Naive thymus-derived CD4-positive, alpha-beta T cell (primary cell): Measurements from ENCODE around the gene SLC4A4. TPM values are rescaled to one million over a fixed set of nuclear protein-coding genes. Genes with fewer than 3 reads are reported as not detected.

Experiments used
- ATAC-seq: fragments of 150-1000 bp; cut with Tn5 transposase; 2 replicates; pipeline ENCODE4 v1.10.0; 2021; ENCODE audit warnings: mild to moderate bottlenecking, moderate library complexity
- CTCF ChIA-PET: fragments of 350-600 bp; sonication (Branson Sonifier 250); formaldehyde crosslinking; loops from one replicate; lab custom pipeline; 2021; ENCODE audit warnings: antibody characterized with exemption; lab: Charles Lee
- POLR2A ChIA-PET: fragments of 350-600 bp; sonication (Branson Sonifier 250); formaldehyde crosslinking; loops from one replicate; lab custom pipeline; 2021; ENCODE audit warnings: antibody characterized with exemption, inconsistent platforms; lab: Charles Lee
- DNase-seq, 9 donors: peaks; one replicate each; pipeline versions ENCODE4 v3.0.0 to v3.0.0-alpha.2; 2020 to 2022; ENCODE audit warnings: mixed read lengths in 1 of 9
- H3K27ac ChIP-seq: one replicate; pipeline ENCODE4 v1.7.0; 2013; ENCODE audit warnings: mild to moderate bottlenecking, low read depth, low read length, moderate library complexity
- H3K27me3 ChIP-seq, 2 donors: one replicate each; pipeline ENCODE4 v1.7.0; 2013; ENCODE audit warnings: low read length in 2 of 2, mild to moderate bottlenecking in 2 of 2, moderate library complexity in 2 of 2; ENCODE audit not compliant: control insufficient read depth in 2 of 2, insufficient read depth in 2 of 2
- H3K36me3 ChIP-seq, 3 experiments: 1 replicate in 2 of 3; 2 replicates in 1 of 3; pipeline ENCODE4 v1.7.0; 2013; ENCODE audit warnings: low read length in 3 of 3, mild to moderate bottlenecking in 3 of 3, moderate library complexity in 1 of 3; ENCODE audit not compliant: insufficient read depth in 3 of 3, control insufficient read depth in 2 of 3
- H3K4me1 ChIP-seq, 2 donors: one replicate each; pipeline ENCODE4 v1.7.0; 2013; ENCODE audit warnings: low read length in 2 of 2, mild to moderate bottlenecking in 2 of 2, moderate library complexity in 1 of 2; ENCODE audit not compliant: control insufficient read depth in 2 of 2, insufficient read depth in 2 of 2
- H3K4me3 ChIP-seq: 2 replicates; pipeline ENCODE4 v1.7.0; 2013; ENCODE audit warnings: mild to moderate bottlenecking, low read length
- H3K9me3 ChIP-seq, 3 experiments: 1 replicate in 2 of 3; 2 replicates in 1 of 3; pipeline ENCODE4 v1.7.0; 2013; ENCODE audit warnings: low read length in 3 of 3; ENCODE audit not compliant: control insufficient read depth in 2 of 3
- H3K27ac Mint-ChIP-seq, 9 donors: one replicate each; pipeline ENCODE4 v1.8.0; 2020 to 2022; ENCODE audit warnings: mixed read lengths in 9 of 9, mild to moderate bottlenecking in 8 of 9, moderate library complexity in 5 of 9, inconsistent platforms in 2 of 9
- H3K27me3 Mint-ChIP-seq, 5 donors: one replicate each; pipeline ENCODE4 v1.8.0; 2021 to 2022; ENCODE audit warnings: mixed read lengths in 5 of 5, mild to moderate bottlenecking in 1 of 5
- H3K36me3 Mint-ChIP-seq, 5 donors: one replicate each; pipeline ENCODE4 v1.8.0; 2020 to 2022; ENCODE audit warnings: mixed read lengths in 5 of 5, mild to moderate bottlenecking in 3 of 5, inconsistent platforms in 1 of 5
- H3K4me1 Mint-ChIP-seq, 7 donors: one replicate each; pipeline ENCODE4 v1.8.0; 2020 to 2022; ENCODE audit warnings: mixed read lengths in 7 of 7, mild to moderate bottlenecking in 3 of 7, inconsistent platforms in 1 of 7
- H3K4me3 Mint-ChIP-seq, 10 donors: one replicate each; pipeline ENCODE4 v1.8.0; 2020 to 2022; ENCODE audit warnings: mild to moderate bottlenecking in 10 of 10, mixed read lengths in 10 of 10, moderate library complexity in 6 of 10, inconsistent platforms in 2 of 10
- H3K9me3 Mint-ChIP-seq, 11 donors: one replicate each; pipeline ENCODE4 v1.8.0; 2020 to 2022; ENCODE audit warnings: mixed read lengths in 11 of 11, mild to moderate bottlenecking in 4 of 11, inconsistent platforms in 1 of 11, moderate library complexity in 1 of 11
- intact Hi-C, 2 donors: fragments of 100-400 bp; cut with micrococcal nuclease; formaldehyde crosslinking; loops; one replicate each; pipeline ENCODE4 v1.15.1; 2023
- polyA plus RNA-seq, 2 donors: library from polyadenylated mRNA; unstranded; fragments of 300-500 nt; fragmentation: Illumina TruSeq; gene quantifications; one replicate each; pipeline ENCODE4 v1.2.3, GENCODE V29; 2021
- total RNA-seq, 6 experiments: library from RNA in 5 of 6; stranded (reverse) in 5 of 6; gene quantifications; 1 replicate in 5 of 6; 2 replicates in 1 of 6; pipeline ENCODE4 v1.2.3 and lab custom pipeline; 2021 to 2026

SLC4A4 gene
- total and polyA plus RNA-seq, 7 experiments from 2014 or later: 0.36 to 2.7 (median 1.2) TPM; not detected in 4

DNA sequence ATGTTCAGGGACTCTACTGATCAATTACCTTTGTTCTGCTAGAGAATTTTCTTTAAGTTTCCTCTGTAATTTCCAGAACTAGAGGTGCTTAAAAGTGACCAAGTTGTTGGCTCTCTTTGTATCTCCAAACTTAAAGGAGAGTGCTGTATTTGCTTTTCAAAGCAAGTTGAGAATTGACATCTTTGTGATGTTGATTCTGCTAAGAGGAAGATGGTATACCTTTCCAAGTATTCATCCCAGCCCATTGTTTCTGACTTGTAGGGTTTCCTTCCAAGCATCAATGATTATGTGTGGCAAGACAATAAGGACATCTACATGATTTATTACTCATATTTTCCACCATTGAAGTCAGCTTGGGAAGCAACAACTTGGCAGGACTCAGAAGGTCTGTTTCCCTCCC is 254.5 kb downstream of the SLC4A4 start:
- Histone ChIP-seq H3K4me1 (no peaks in the 10 kb centered on the region), H3K4me3 (no peak overlapping the region), H3K36me3 (no peaks in the 10 kb centered on the region), H3K27ac (no peak overlapping the region), H3K9me3 (no peaks in the 10 kb centered on the region), H3K27me3 (no peaks in the 10 kb centered on the region)
- no peaks in the 10 kb centered on the region for H3K36me3 Mint-ChIP-seq
- ChIA-PET CTCF (interaction anchor here (0.5 to 0.6 kb wide), 2 partner anchors 45 to 264 kb away, joined by 3 read pairs; no protein-coding TSS in a partner anchor), POLR2A (no interaction called here)
- peaks cover 0 to 7% (median 4%) of the 10 kb centered on the region in 5 donors for H3K27me3 Mint-ChIP-seq
- ATAC-seq (no peak), DNase-seq (no peak)
- intact Hi-C loops: no loop called here
- H3K9me3 Mint-ChIP-seq: peaks cover 2 to 20% (median 4%) of the 10 kb centered on the region in 11 donors
- no peak overlapping the region for H3K27ac Mint-ChIP-seq
- H3K4me1 Mint-ChIP-seq: no peaks in the 10 kb centered on the region
- H3K4me3 Mint-ChIP-seq: no peak overlapping the region

DNA sequence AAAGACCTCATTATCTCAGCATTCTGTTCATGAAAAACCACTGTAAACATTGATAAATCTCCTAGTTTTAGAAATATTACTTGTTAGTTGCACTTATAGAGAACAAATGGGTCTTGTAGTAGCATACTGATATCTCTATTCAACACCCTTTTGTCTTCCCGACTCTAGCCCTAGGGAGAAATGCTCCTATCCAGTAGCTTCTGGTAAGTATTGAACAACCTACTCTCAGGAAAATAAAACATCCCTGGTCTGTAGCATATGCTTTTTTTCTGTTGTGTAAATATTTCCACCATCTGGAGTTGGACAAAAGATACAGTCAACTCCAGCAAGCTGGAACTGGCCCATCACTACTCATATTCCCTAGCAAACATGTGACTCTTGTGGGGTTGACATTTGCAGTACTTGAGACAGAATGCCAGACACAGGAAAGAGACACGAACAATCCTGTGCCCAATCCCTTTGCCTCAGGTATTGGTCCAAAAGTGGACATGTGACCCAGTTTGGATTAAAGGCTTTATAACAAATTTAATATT is 256.8 kb downstream of the SLC4A4 start:
- H3K27ac ChIP-seq: no peak overlapping the region
- H3K4me3 ChIP-seq: no peak overlapping the region
- ATAC-seq (no peak), DNase-seq (no peak)
- Mint-ChIP-seq H3K4me3 (no peak overlapping the region), H3K9me3 (peaks cover 0 to 5% (median 0%) of the 10 kb centered on the region in 11 donors), H3K4me1 (no peaks in the 10 kb centered on the region), H3K36me3 (no peaks in the 10 kb centered on the region), H3K27me3 (peaks cover 0 to 10% (median 6%) of the 10 kb centered on the region in 5 donors), H3K27ac (no peak overlapping the region)
- POLR2A ChIA-PET: no interaction called here
- H3K4me1 ChIP-seq: no peaks in the 10 kb centered on the region
- H3K36me3 ChIP-seq: no peaks in the 10 kb centered on the region
- H3K9me3 ChIP-seq: no peaks in the 10 kb centered on the region
- CTCF ChIA-PET: no interaction called here
- no peaks in the 10 kb centered on the region for H3K27me3 ChIP-seq
- intact Hi-C loops: no loop called here

DNA sequence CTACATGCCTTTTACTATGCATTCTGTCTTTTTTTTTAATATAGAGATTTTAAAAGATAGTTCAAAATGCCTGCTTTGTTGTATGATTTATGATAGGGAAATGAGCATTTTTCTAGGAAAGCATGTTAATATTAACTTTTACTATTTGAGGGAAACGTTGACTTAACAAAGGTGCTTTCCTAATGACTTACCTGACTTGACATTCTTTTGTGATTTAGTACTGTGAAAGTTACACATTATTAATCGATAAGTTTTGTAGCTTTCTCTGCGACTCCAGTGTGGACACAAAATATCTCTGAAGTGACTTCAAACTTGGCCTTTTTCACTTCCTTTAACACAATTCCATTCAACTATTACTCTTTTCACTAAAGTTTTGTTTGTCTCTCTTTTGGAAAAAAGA is 260.8 kb downstream of the SLC4A4 start:
- ChIA-PET CTCF (no interaction called here), POLR2A (no interaction called here)
- H3K9me3 Mint-ChIP-seq: peaks cover 0 to 2% (median 0%) of the 10 kb centered on the region in 11 donors
- H3K4me3 Mint-ChIP-seq: no peak overlapping the region
- ATAC-seq (no peak), DNase-seq (no peak)
- H3K4me1 Mint-ChIP-seq: no peaks in the 10 kb centered on the region
- H3K4me3 ChIP-seq: no peak overlapping the region
- H3K27ac ChIP-seq: no peak overlapping the region
- H3K27me3 ChIP-seq: no peaks in the 10 kb centered on the region
- no peaks in the 10 kb centered on the region for H3K36me3 Mint-ChIP-seq
- no peaks in the 10 kb centered on the region for H3K36me3 ChIP-seq
- no peak overlapping the region for H3K27ac Mint-ChIP-seq
- no peaks in the 10 kb centered on the region for H3K4me1 ChIP-seq
- H3K9me3 ChIP-seq: no peaks in the 10 kb centered on the region
- intact Hi-C loops: no loop called here
- peaks cover 0 to 12% (median 6%) of the 10 kb centered on the region in 5 donors for H3K27me3 Mint-ChIP-seq

DNA sequence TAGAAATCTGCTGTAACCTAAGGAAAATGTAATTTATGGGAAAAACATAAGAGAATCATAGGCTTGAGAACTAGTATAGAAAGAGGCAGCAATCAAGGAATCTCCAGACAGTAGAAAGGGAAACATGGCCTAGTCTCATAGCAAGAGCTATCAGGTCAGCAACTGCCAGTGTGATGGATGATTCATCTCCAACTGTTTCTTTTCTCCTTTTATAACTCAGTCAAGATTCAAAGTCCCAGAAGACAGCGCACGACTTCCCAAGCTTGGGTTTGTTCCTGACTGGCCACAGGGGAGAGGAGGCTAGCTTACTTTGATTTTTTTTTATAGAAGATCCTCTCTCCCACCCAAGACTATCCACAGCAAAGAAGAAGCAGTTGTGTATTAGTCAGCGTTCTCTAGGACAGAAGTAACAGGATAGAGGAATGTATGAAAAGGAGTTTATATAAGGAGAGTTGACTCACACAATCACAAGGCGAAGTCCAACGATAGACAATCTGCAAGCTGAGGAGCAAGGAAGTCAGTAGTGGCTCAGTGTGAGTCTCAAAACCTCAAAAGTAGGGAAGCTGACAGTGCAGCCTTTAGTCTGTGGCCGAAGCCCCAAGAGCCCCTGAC is 263.6 kb downstream of the SLC4A4 start:
- peaks cover 0 to 4% (median 1%) of the 10 kb centered on the region in 11 donors for H3K9me3 Mint-ChIP-seq
- H3K27ac Mint-ChIP-seq: no peak overlapping the region
- DNase-seq: no peak
- Histone ChIP-seq H3K4me1 (no peaks in the 10 kb centered on the region), H3K4me3 (no peak overlapping the region), H3K27me3 (no peaks in the 10 kb centered on the region), H3K9me3 (no peaks in the 10 kb centered on the region), H3K27ac (no peak overlapping the region), H3K36me3 (no peaks in the 10 kb centered on the region)
- CTCF ChIA-PET: no interaction called here
- H3K27me3 Mint-ChIP-seq: peaks cover 0 to 14% (median 9%) of the 10 kb centered on the region in 5 donors
- no peaks in the 10 kb centered on the region for H3K4me1 Mint-ChIP-seq
- ATAC-seq: no peak
- no peaks in the 10 kb centered on the region for H3K36me3 Mint-ChIP-seq
- H3K4me3 Mint-ChIP-seq: no peak overlapping the region
- intact Hi-C loops: no loop called here
- POLR2A ChIA-PET: no interaction called here

DNA sequence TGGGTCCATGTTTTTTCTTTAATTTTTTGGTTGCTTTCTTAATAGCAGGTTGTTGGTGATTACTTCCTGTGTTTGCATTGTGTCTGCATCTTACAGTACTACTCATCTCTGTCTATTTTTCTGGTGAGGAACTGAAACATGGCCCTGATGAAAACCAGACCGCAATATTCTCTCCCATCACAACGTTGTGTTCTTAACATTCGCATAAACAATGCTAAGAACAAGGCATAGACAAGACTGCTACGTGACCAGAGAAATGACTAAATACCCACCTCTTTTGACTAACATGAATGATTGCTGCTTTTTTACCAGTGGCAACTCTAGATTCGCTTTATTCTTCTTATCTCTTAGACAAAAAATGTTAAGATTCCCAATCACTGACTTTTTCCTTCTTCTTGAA is 266.0 kb downstream of the SLC4A4 start:
- ChIA-PET POLR2A (no interaction called here), CTCF (no interaction called here)
- no peaks in the 10 kb centered on the region for H3K36me3 Mint-ChIP-seq
- H3K4me3 Mint-ChIP-seq: no peak overlapping the region
- no peaks in the 10 kb centered on the region for H3K4me1 Mint-ChIP-seq
- no peak overlapping the region for H3K4me3 ChIP-seq
- H3K4me1 ChIP-seq: no peaks in the 10 kb centered on the region
- intact Hi-C loops: no loop called here
- H3K9me3 Mint-ChIP-seq: peaks cover 0 to 14% (median 5%) of the 10 kb centered on the region in 11 donors
- peaks cover 0 to 15% (median 11%) of the 10 kb centered on the region in 5 donors for H3K27me3 Mint-ChIP-seq
- no peaks in the 10 kb centered on the region for H3K36me3 ChIP-seq
- no peak overlapping the region for H3K27ac Mint-ChIP-seq
- H3K9me3 ChIP-seq: no peaks in the 10 kb centered on the region
- no peak overlapping the region for H3K27ac ChIP-seq
- no peaks in the 10 kb centered on the region for H3K27me3 ChIP-seq
- DNase-seq: no peak
- no peak for ATAC-seq

DNA sequence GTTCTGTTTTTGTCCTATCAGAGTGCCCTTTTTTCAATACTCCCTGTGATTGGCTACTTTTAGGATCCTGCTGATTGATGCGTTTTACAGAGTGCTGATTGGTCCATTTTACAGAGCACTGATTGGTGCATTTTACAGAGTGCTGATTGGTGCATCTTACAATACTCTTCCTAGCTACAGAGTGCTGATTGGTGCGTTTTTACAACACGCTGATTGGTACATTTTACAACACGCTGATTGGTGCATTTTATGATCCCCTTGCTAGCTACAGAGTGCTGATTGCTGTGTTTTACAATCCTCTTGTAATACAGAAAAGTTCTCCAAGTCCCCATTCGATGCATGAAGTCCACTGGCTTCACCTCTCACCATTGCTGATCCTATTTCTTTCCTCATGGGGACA is 268.3 kb downstream of the SLC4A4 start:
- Histone ChIP-seq H3K27me3 (no peaks in the 10 kb centered on the region), H3K36me3 (no peaks in the 10 kb centered on the region), H3K4me3 (no peak overlapping the region), H3K9me3 (no peaks in the 10 kb centered on the region), H3K4me1 (no peaks in the 10 kb centered on the region), H3K27ac (no peak overlapping the region)
- Mint-ChIP-seq H3K4me1 (no peaks in the 10 kb centered on the region), H3K27ac (no peak overlapping the region), H3K4me3 (no peak overlapping the region), H3K36me3 (no peaks in the 10 kb centered on the region), H3K9me3 (peaks cover 0 to 14% (median 5%) of the 10 kb centered on the region in 11 donors), H3K27me3 (peaks cover 0 to 22% (median 12%) of the 10 kb centered on the region in 5 donors)
- intact Hi-C loops: no loop called here
- ATAC-seq (no peak), DNase-seq (no peak)
- ChIA-PET POLR2A (no interaction called here), CTCF (no interaction called here)
